ENCODE results near the gene ANO7. TPM values are rescaled to one million over a fixed set of nuclear protein-coding genes. Genes with fewer than 3 reads are reported as not detected.

ANO7 gene
- polyA plus RNA-seq, 1 donor from 2014 or later = not detected

DNA sequence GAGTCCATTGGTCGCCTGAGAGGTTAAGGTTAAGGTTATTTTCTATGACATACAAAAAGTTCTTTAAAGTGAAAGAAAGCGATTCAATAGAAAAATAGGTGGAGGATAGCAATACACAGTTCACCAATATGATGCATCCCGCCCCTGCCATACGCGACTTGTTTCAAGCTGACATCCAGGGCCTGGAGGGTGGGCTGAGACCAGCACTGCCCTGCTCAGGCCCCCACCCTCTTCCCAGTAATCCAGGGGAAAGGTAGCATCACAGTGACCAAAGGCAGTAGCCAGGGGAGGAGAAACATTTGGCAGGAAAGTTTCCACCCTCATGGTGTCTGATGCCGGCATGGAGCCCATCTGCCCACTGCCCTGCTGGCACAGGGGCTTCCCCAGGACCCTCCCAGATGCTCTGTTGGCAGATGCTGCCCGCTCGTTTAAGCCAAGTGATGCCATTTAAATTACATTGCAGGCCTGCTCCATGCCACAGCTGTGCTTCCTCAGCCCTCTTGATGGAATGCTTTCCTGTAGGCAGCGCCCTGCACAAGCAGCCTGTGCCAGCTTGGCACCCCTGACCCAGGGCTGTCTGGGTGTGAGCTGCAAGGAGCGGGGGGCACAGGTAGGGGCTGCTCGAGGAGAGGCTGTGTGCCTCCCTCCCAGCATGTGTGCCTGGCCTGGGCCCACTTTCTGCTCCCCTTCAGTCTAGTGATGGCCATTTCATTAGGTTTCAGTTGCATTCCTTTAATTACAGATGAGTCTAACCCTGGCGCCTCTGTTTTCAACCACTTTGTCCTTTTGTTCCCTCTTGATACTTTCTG, 10.7 kb upstream of the ANO7 start:
- no peaks in the 10 kb centered on the region for H3K9me2 ChIP-seq (ENCODE audit: insufficient read depth, low read length)
- H2AFZ ChIP-seq (ENCODE audit: low read depth, low read length) = no peak overlapping the region
- H3K79me2 ChIP-seq (replicated peaks; ENCODE audit: insufficient read depth, low read length) = no peaks in the 10 kb centered on the region
- no peaks in the 10 kb centered on the region for H4K20me1 ChIP-seq (ENCODE audit: insufficient read depth)
- no peaks in the 10 kb centered on the region for H3K27me3 ChIP-seq (ENCODE audit: insufficient read depth, low read depth, low read length)
- H3K9ac ChIP-seq (ENCODE audit: low read length) = no peak overlapping the region
- H3K27ac ChIP-seq (ENCODE audit: low read length) = no peak overlapping the region
- TF ChIP-seq MXI1 (conservative IDR thresholded peaks at IDR 0.05; ENCODE audit: poor library complexity, severe bottlenecking) = no peak
- no peak for TF ChIP-seq TAF1 (IDR thresholded peaks at IDR 0.05; ENCODE audit: low read depth)
- H3K9me3 ChIP-seq (ENCODE audit: low read length) = no peaks in the 10 kb centered on the region
- no peak overlapping the region for H3K4me2 ChIP-seq (ENCODE audit: low read length)
- H3K36me3 ChIP-seq (ENCODE audit: insufficient read depth, low read length) = no peaks in the 10 kb centered on the region
- H3K4me3 ChIP-seq (ENCODE audit: low read length) = no peak overlapping the region
- H3F3A ChIP-seq (ENCODE audit: insufficient read depth, low read length, poor library complexity, severe bottlenecking) = no peaks in the 10 kb centered on the region

DNA sequence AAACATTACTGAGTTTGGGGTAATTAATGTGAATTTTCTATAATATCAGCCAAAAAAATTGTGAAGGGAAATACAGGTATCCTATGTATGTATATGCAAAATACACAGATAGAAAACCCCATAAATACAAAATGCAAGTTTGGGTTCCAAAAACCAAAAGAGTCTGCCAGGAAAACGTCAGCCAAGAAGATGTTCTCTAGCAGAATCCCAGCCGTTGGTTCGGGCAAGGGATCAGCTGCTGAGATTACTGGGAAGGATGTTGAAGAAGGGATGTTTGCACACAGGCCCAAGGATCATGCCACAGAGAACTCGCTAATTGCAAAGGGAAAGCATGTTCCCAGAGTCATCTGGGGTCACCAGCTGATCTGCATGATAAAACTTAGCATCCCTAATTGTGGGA, 9.5 kb upstream of the ANO7 start:
- Histone ChIP-seq H3K9me3 (ENCODE audit: low read length) (no peaks in the 10 kb centered on the region), H3K79me2 (replicated peaks; ENCODE audit: insufficient read depth, low read length) (no peaks in the 10 kb centered on the region), H3K9me2 (ENCODE audit: insufficient read depth, low read length) (no peaks in the 10 kb centered on the region), H3F3A (ENCODE audit: insufficient read depth, low read length, poor library complexity, severe bottlenecking) (no peaks in the 10 kb centered on the region), H3K9ac (ENCODE audit: low read length) (no peak overlapping the region), H3K27me3 (ENCODE audit: insufficient read depth, low read depth, low read length) (no peaks in the 10 kb centered on the region), H3K4me3 (ENCODE audit: low read length) (no peak overlapping the region), H2AFZ (ENCODE audit: low read depth, low read length) (no peak overlapping the region), H4K20me1 (ENCODE audit: insufficient read depth) (no peaks in the 10 kb centered on the region), H3K4me2 (ENCODE audit: low read length) (no peak overlapping the region), H3K27ac (ENCODE audit: low read length) (no peak overlapping the region), H3K36me3 (ENCODE audit: insufficient read depth, low read length) (no peaks in the 10 kb centered on the region)
- TF ChIP-seq RAD21 (conservative IDR thresholded peaks at IDR 0.05) (no peak), TAF1 (IDR thresholded peaks at IDR 0.05; ENCODE audit: low read depth) (no peak), SMC3 (conservative IDR thresholded peaks at IDR 0.05; ENCODE audit: poor library complexity) (no peak), POLR2AphosphoS5 (IDR thresholded peaks at IDR 0.05) (no peak), MXI1 (conservative IDR thresholded peaks at IDR 0.05; ENCODE audit: poor library complexity, severe bottlenecking) (no peak), EP300 (conservative IDR thresholded peaks at IDR 0.05; ENCODE audit: poor library complexity, severe bottlenecking) (no peak), EZH2 (IDR thresholded peaks at IDR 0.05; ENCODE audit: borderline replicate concordance, insufficient read depth, low read length, poor library complexity, severe bottlenecking) (no peak)
- TF ChIP-seq, protein P1, sequence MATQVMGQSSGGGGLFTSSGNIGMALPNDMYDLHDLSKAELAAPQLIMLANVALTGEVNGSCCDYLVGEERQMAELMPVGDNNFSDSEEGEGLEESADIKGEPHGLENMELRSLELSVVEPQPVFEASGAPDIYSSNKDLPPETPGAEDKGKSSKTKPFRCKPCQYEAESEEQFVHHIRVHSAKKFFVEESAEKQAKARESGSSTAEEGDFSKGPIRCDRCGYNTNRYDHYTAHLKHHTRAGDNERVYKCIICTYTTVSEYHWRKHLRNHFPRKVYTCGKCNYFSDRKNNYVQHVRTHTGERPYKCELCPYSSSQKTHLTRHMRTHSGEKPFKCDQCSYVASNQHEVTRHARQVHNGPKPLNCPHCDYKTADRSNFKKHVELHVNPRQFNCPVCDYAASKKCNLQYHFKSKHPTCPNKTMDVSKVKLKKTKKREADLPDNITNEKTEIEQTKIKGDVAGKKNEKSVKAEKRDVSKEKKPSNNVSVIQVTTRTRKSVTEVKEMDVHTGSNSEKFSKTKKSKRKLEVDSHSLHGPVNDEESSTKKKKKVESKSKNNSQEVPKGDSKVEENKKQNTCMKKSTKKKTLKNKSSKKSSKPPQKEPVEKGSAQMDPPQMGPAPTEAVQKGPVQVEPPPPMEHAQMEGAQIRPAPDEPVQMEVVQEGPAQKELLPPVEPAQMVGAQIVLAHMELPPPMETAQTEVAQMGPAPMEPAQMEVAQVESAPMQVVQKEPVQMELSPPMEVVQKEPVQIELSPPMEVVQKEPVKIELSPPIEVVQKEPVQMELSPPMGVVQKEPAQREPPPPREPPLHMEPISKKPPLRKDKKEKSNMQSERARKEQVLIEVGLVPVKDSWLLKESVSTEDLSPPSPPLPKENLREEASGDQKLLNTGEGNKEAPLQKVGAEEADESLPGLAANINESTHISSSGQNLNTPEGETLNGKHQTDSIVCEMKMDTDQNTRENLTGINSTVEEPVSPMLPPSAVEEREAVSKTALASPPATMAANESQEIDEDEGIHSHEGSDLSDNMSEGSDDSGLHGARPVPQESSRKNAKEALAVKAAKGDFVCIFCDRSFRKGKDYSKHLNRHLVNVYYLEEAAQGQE (IDR thresholded peaks at IDR 0.05; ENCODE audit: borderline replicate concordance) = no peak
- TF ChIP-seq, protein P2, sequence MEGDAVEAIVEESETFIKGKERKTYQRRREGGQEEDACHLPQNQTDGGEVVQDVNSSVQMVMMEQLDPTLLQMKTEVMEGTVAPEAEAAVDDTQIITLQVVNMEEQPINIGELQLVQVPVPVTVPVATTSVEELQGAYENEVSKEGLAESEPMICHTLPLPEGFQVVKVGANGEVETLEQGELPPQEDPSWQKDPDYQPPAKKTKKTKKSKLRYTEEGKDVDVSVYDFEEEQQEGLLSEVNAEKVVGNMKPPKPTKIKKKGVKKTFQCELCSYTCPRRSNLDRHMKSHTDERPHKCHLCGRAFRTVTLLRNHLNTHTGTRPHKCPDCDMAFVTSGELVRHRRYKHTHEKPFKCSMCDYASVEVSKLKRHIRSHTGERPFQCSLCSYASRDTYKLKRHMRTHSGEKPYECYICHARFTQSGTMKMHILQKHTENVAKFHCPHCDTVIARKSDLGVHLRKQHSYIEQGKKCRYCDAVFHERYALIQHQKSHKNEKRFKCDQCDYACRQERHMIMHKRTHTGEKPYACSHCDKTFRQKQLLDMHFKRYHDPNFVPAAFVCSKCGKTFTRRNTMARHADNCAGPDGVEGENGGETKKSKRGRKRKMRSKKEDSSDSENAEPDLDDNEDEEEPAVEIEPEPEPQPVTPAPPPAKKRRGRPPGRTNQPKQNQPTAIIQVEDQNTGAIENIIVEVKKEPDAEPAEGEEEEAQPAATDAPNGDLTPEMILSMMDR (IDR thresholded peaks at IDR 0.05; ENCODE audit: poor library complexity, severe bottlenecking) = no peak

Measured in neural cell (in vitro differentiated cells).